SK-N-SH treated with all-trans-retinoic acid at 6 μM for 48 hours (cell line): ENCODE data around the gene PRRC2B.

ENCODE experiments used
- ESRRG ChIP-seq: fragments of 250-450 bp; sonication (Bioruptor Pico); IDR thresholded peaks from 2 replicates; pipeline ENCODE4 v1.6.1; 2021; ENCODE audit warnings: mild to moderate bottlenecking
- GLIS3 ChIP-seq: fragments of 250-450 bp; sonication (Bioruptor Pico); IDR thresholded peaks from 2 replicates; pipeline ENCODE4 v1.5.0; 2020; ENCODE audit warnings: mild to moderate bottlenecking, moderate library complexity
- PPARA ChIP-seq: fragments of 250-450 bp; sonication (Bioruptor Pico); IDR thresholded peaks from 2 replicates; pipeline ENCODE4 v1.5.0; 2020; ENCODE audit warnings: mild to moderate bottlenecking, borderline replicate concordance
- SNAI2 ChIP-seq: fragments of 250-450 bp; sonication (Bioruptor Pico); IDR thresholded peaks from 2 replicates; pipeline ENCODE4 v1.5.0; 2020; ENCODE audit warnings: mild to moderate bottlenecking, moderate library complexity
- ZC3H10 ChIP-seq: fragments of 250-450 bp; sonication (Bioruptor Pico); IDR thresholded peaks from 2 replicates; pipeline ENCODE4 v1.5.1; 2021; ENCODE audit warnings: mild to moderate bottlenecking, moderate library complexity
- ZFP30 ChIP-seq: fragments of 450-650 bp; formaldehyde crosslinking; IDR thresholded peaks from 2 replicates; pipeline ENCODE4 v1.5.0; 2022; ENCODE audit warnings: mild to moderate bottlenecking, moderate library complexity
- TF ChIP-seq, protein P1 (sequence below): fragments of 250-450 bp; sonication (Bioruptor Pico); IDR thresholded peaks from 2 replicates; pipeline ENCODE4 v1.5.1; 2020; ENCODE audit warnings: low read depth, mild to moderate bottlenecking, moderate library complexity
- TF ChIP-seq, protein P2 (sequence below): fragments of 250-450 bp; sonication (Bioruptor Pico); IDR thresholded peaks from 2 replicates; pipeline ENCODE4 v1.8.0; 2020; ENCODE audit warnings: mild to moderate bottlenecking, moderate library complexity, borderline replicate concordance
- TF ChIP-seq, protein P3 (sequence below): fragments of 250-450 bp; sonication (Bioruptor Pico); IDR thresholded peaks from 2 replicates; pipeline ENCODE4 v1.5.0; 2020; ENCODE audit warnings: mild to moderate bottlenecking, moderate library complexity

DNA sequence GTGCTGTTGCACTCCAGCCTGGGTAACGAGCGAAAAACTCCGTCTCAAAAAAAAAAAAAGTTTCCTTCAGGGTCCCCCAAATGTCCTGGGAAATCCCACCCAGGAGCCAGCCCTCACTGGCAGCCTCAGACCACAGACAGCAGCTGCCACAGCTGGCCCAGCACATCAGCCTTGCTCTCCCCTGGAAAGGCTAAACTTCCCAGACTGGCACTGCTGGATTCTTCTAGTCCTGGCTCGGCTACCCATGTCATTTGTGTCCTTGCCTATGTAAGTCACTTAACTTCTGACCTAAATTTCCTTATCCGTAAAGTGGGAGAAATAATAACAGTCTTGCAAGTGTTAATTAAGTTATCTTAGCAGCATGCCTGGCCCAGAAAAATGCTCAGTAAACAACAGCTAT lies 8.6 kb upstream of the PRRC2B start:
- TF ChIP-seq, protein P1, sequence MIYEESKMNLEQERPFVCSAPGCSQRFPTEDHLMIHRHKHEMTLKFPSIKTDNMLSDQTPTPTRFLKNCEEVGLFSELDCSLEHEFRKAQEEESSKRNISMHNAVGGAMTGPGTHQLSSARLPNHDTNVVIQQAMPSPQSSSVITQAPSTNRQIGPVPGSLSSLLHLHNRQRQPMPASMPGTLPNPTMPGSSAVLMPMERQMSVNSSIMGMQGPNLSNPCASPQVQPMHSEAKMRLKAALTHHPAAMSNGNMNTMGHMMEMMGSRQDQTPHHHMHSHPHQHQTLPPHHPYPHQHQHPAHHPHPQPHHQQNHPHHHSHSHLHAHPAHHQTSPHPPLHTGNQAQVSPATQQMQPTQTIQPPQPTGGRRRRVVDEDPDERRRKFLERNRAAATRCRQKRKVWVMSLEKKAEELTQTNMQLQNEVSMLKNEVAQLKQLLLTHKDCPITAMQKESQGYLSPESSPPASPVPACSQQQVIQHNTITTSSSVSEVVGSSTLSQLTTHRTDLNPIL (CRISPR knock-in tag) = no peak
- TF ChIP-seq PPARA (CRISPR knock-in tag) (no peak), GLIS3 (CRISPR knock-in tag) (no peak), ZFP30 (no peak), ZC3H10 (no peak), SNAI2 (no peak), ESRRG (no peak)
- TF ChIP-seq, protein P2, sequence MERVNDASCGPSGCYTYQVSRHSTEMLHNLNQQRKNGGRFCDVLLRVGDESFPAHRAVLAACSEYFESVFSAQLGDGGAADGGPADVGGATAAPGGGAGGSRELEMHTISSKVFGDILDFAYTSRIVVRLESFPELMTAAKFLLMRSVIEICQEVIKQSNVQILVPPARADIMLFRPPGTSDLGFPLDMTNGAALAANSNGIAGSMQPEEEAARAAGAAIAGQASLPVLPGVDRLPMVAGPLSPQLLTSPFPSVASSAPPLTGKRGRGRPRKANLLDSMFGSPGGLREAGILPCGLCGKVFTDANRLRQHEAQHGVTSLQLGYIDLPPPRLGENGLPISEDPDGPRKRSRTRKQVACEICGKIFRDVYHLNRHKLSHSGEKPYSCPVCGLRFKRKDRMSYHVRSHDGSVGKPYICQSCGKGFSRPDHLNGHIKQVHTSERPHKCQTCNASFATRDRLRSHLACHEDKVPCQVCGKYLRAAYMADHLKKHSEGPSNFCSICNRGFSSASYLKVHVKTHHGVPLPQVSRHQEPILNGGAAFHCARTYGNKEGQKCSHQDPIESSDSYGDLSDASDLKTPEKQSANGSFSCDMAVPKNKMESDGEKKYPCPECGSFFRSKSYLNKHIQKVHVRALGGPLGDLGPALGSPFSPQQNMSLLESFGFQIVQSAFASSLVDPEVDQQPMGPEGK = no peak
- TF ChIP-seq, protein P3, sequence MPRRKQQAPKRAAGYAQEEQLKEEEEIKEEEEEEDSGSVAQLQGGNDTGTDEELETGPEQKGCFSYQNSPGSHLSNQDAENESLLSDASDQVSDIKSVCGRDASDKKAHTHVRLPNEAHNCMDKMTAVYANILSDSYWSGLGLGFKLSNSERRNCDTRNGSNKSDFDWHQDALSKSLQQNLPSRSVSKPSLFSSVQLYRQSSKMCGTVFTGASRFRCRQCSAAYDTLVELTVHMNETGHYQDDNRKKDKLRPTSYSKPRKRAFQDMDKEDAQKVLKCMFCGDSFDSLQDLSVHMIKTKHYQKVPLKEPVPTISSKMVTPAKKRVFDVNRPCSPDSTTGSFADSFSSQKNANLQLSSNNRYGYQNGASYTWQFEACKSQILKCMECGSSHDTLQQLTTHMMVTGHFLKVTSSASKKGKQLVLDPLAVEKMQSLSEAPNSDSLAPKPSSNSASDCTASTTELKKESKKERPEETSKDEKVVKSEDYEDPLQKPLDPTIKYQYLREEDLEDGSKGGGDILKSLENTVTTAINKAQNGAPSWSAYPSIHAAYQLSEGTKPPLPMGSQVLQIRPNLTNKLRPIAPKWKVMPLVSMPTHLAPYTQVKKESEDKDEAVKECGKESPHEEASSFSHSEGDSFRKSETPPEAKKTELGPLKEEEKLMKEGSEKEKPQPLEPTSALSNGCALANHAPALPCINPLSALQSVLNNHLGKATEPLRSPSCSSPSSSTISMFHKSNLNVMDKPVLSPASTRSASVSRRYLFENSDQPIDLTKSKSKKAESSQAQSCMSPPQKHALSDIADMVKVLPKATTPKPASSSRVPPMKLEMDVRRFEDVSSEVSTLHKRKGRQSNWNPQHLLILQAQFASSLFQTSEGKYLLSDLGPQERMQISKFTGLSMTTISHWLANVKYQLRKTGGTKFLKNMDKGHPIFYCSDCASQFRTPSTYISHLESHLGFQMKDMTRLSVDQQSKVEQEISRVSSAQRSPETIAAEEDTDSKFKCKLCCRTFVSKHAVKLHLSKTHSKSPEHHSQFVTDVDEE (CRISPR knock-in tag) = no peak
